Peyer's patch (tissue), 4 donors: ENCODE measurements around the gene RXRG. TPM values are rescaled to one million over a fixed set of nuclear protein-coding genes. Genes with fewer than 3 reads are reported as not detected.
A peak's percentile ranks its signal among the peaks of the same experiment; 100 is the strongest.

Source experiments
- DNase-seq, 3 donors: peaks; one replicate each; pipeline ENCODE4 v3.0.0-alpha.2; 2017 to 2019
- H3K27ac ChIP-seq, 4 donors: fragments of 200-600 bp; sonication (generic); one replicate each; pipeline ENCODE4 v1.5.1; 2016 to 2019
- H3K27me3 ChIP-seq, 2 donors: fragments of 200-600 bp; sonication (generic); one replicate each; pipeline ENCODE4 v1.5.1; 2019
- H3K36me3 ChIP-seq, 3 donors: fragments of 200-600 bp; sonication (generic); one replicate each; pipeline ENCODE4 v1.5.1; 2016 to 2019
- H3K4me1 ChIP-seq, 4 donors: fragments of 200-600 bp; sonication (generic); one replicate each; pipeline ENCODE4 v1.5.1; 2016 to 2019
- H3K4me3 ChIP-seq, 4 donors: fragments of 200-600 bp; sonication (generic); 1 replicate in 3 of 4; 2 replicates in 1 of 4; pipeline ENCODE4 v1.5.1; 2016 to 2019; ENCODE audit warnings: mild to moderate bottlenecking in 1 of 4
- H3K9me3 ChIP-seq, 4 donors: fragments of 200-600 bp; sonication (generic); one replicate each; pipeline ENCODE4 v1.5.1; 2016 to 2019; ENCODE audit warnings: mild to moderate bottlenecking in 1 of 4
- POLR2A ChIP-seq, 2 donors: fragments of 450-650 bp; IDR thresholded peaks; one replicate each; pipeline ENCODE4 v1.5.1; 2017; ENCODE audit warnings: antibody characterized with exemption in 2 of 2, mild to moderate bottlenecking in 2 of 2, moderate library complexity in 2 of 2
- total RNA-seq, 4 donors: library from RNA; depleted of rRNA; stranded (reverse); fragments of >200 nt; gene quantifications; one replicate each; pipeline ENCODE4 v1.1.0, GENCODE V29; 2016
- TF ChIP-seq, protein P1 (sequence below), 6 experiments: fragments of 450-650 bp in 4 of 6; fragments of 200-600 bp in 2 of 6; sonication (generic) in 1 of 6; IDR thresholded peaks; one replicate each; pipeline ENCODE4 v1.5.1; 2017 to 2019; ENCODE audit warnings: antibody characterized with exemption in 6 of 6, mild to moderate bottlenecking in 3 of 6, moderate library complexity in 1 of 6

Gene RXRG
- 10 to 100 TPM in 1 of 4 donors, not detected in 3; 10.7 TPM for total RNA-seq

DNA sequence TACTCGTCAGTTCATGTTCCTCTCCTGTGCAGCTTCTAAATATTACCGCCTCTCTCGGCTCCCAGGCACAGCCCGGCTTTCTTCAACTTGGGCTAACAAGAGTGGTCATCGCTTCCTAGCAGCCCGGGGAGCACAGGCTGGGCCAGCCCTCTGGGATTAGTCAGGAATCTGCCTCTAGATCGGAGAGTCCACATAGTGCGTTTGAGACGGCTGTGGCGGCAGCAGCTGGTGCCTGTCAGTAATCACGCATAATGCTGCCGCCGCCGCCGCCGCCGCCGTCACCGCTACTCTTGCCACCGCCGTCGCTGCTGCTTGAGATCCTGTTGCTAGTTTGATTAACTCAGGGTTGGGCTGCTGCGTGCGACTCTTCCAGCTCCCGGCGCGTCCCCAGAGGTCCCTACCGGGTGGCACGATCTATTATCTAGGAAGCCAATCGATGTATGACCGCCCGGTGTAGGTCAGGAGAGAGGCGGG is at the start of gene RXRG:
RXRG (minus strand) TSS at position 230 of the 474 bp plus-strand sequence. CDS start 233 bp downstream, outside the sequence.
- no peaks in the 10 kb centered on the region for H3K27me3 ChIP-seq
- H3K27ac ChIP-seq: no peak within 1 kb of the TSS
- H3K4me1 ChIP-seq: no peaks in the 10 kb centered on the region
- H3K36me3 ChIP-seq: no peaks in the 10 kb centered on the region
- TF ChIP-seq, protein P1, sequence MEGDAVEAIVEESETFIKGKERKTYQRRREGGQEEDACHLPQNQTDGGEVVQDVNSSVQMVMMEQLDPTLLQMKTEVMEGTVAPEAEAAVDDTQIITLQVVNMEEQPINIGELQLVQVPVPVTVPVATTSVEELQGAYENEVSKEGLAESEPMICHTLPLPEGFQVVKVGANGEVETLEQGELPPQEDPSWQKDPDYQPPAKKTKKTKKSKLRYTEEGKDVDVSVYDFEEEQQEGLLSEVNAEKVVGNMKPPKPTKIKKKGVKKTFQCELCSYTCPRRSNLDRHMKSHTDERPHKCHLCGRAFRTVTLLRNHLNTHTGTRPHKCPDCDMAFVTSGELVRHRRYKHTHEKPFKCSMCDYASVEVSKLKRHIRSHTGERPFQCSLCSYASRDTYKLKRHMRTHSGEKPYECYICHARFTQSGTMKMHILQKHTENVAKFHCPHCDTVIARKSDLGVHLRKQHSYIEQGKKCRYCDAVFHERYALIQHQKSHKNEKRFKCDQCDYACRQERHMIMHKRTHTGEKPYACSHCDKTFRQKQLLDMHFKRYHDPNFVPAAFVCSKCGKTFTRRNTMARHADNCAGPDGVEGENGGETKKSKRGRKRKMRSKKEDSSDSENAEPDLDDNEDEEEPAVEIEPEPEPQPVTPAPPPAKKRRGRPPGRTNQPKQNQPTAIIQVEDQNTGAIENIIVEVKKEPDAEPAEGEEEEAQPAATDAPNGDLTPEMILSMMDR (IDR thresholded peaks at IDR 0.05): no peak
- no peak for TF ChIP-seq POLR2A (IDR thresholded peaks at IDR 0.05)
- H3K4me3 ChIP-seq: peak within 1 kb of the TSS; percentile 6 to 38 (median 27)
- no peaks in the 10 kb centered on the region for H3K9me3 ChIP-seq
- DNase-seq: peak in 1 of 3 donors; percentile 46

DNA sequence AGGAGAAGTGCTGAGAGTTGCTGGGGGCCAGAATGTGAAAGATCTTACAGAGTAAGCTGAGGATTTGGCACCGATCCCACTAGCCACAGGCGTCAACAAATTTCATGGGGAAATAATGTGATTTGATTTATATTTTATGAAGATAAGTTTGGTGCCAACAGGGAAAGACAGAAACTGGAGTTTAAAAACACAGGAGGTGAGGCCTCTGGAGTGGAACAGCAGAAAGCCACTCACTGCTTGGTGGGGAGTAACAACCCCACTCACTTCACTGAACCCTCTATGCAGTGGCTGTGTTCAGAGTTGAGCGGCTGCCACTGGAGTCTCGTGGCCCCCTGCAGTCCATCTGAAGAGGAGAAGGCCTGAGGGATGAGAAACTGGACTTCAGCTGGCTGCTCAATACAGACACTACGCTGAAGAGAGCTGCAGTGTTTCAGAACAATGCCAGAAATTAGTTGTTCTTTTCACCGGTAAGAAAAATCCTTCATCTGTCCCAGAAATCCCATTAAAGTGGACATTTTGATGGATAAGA is 48.0 kb upstream of the RXRG start:
- no peaks in the 10 kb centered on the region for H3K4me1 ChIP-seq
- H3K36me3 ChIP-seq: no peaks in the 10 kb centered on the region
- no peak overlapping the region for H3K4me3 ChIP-seq
- no peaks in the 10 kb centered on the region for H3K27me3 ChIP-seq
- no peak overlapping the region for H3K27ac ChIP-seq
- TF ChIP-seq POLR2A (IDR thresholded peaks at IDR 0.05): no peak
- TF ChIP-seq, protein P1 (IDR thresholded peaks at IDR 0.05): no peak
- DNase-seq: no peak
- H3K9me3 ChIP-seq: no peaks in the 10 kb centered on the region

DNA sequence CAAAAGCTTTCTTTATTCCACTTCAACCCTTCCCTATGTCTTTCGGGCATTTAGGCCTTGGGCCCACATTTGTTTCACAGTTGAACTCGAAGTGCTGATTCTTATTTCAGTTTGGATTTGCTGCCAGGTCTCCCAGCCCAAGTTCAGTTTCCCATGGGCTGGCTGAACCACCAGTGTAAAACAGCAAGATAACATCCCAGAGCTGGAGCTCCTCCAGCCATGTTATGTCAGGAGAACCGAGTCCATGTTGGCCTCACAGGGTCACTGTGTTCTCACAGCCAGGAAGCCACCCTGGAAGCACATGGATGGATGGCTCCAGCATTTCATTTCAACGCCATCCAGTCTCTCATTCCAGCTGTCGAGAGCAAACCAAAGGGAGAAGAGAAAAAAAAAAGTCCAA is 45.2 kb upstream of the RXRG start:
- H3K27ac ChIP-seq: no peak overlapping the region
- no peak for DNase-seq

DNA sequence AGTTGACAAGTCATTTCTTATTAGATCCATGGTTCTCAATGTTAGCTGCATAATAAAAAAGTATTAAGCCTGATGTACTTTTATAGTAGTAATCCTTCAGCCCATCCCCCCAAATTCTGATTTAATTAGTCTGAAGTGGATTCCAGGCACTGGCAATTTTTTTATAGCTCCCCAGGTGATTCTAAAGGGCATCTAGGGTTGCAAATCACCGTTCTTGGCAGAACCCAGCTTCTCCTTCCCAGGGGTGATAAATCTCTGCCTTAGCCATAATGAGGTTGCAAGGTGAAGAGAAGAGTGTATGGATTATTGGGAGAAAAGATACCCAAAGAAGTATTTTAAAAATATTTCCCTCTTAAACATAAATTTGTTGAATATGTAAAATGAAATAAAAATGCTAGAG is 43.0 kb upstream of the RXRG start:
- no peak for TF ChIP-seq POLR2A (IDR thresholded peaks at IDR 0.05)
- TF ChIP-seq, protein P1 (IDR thresholded peaks at IDR 0.05): no peak
- no peak for DNase-seq
- no peaks in the 10 kb centered on the region for H3K36me3 ChIP-seq

More for the DNA sequence above, 45.2 kb upstream of the RXRG start:
- H3K36me3 ChIP-seq: no peaks in the 10 kb centered on the region
- no peak overlapping the region for H3K4me3 ChIP-seq
- no peaks in the 10 kb centered on the region for H3K27me3 ChIP-seq
- no peak for TF ChIP-seq POLR2A (IDR thresholded peaks at IDR 0.05)
- TF ChIP-seq, protein P1 (IDR thresholded peaks at IDR 0.05): no peak
- H3K4me1 ChIP-seq: no peaks in the 10 kb centered on the region
- H3K9me3 ChIP-seq: no peaks in the 10 kb centered on the region

DNA sequence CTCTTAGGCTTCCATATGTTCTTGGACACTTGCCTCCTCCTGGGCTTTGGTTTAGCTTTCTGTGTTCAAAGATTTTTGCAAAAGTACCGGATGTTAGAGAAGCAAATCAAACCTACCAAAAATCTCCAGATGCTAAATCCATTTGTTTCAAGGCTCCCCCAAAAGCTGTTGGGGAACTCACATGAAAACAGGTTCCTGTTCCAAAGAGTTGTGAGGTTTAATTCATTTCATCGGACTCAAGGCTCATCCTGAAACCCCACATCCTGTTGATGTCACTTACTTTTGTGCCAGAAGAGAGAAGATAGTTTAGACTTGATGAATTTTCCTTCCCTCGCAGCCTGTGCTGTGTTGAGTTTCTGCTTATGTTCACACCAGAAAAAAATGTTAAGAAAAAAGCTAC is 41.7 kb upstream of the RXRG start:
- Histone ChIP-seq H3K4me3 (no peak overlapping the region), H3K9me3 (no peaks in the 10 kb centered on the region), H3K36me3 (no peaks in the 10 kb centered on the region), H3K27me3 (no peaks in the 10 kb centered on the region), H3K4me1 (no peaks in the 10 kb centered on the region), H3K27ac (no peak overlapping the region)
- TF ChIP-seq POLR2A (IDR thresholded peaks at IDR 0.05): no peak
- TF ChIP-seq, protein P1 (IDR thresholded peaks at IDR 0.05): no peak
- no peak for DNase-seq

More for the DNA sequence above, 43.0 kb upstream of the RXRG start:
- no peak overlapping the region for H3K4me3 ChIP-seq
- H3K27ac ChIP-seq: no peak overlapping the region
- no peaks in the 10 kb centered on the region for H3K27me3 ChIP-seq
- no peaks in the 10 kb centered on the region for H3K9me3 ChIP-seq
- no peaks in the 10 kb centered on the region for H3K4me1 ChIP-seq
